TTC549 (cell line): ENCODE data around the gene AOAH.

Source experiments
- FAIRE-seq: peaks from 2 replicates; lab custom pipeline; 2012; peaks lifted over from hg19 to GRCh38; lab: Jason Lieb, UNC

Gene AOAH

GRCh38 chr7:36627836-36628235, 96.5 kb downstream of the AOAH start:
- no peak for FAIRE-seq

GRCh38 chr7:36626111-36626510, 98.2 kb downstream of the AOAH start:
- FAIRE-seq = no peak

GRCh38 chr7:36625247-36625646, 99.0 kb downstream of the AOAH start:
- no peak for FAIRE-seq

GRCh38 chr7:36623247-36623646, 101.0 kb downstream of the AOAH start:
- FAIRE-seq = no peak

- no peak for FAIRE-seq
These were observed 102.9 kb downstream of the AOAH start for GRCh38 chr7:36621396-36621795.

GRCh38 chr7:36620166-36620708, 104.1 kb downstream of the AOAH start:
- no peak for FAIRE-seq

- no peak for FAIRE-seq
These were observed 106.9 kb downstream of the AOAH start for GRCh38 chr7:36617408-36617807.

- FAIRE-seq = no peak
These were observed 108.3 kb downstream of the AOAH start for GRCh38 chr7:36615852-36616540.

- no peak for FAIRE-seq
These were observed 109.3 kb downstream of the AOAH start for GRCh38 chr7:36614959-36615358.

GRCh38 chr7:36613031-36613614, 111.2 kb downstream of the AOAH start:
- FAIRE-seq = no peak

GRCh38 chr7:36611703-36612102, 112.6 kb downstream of the AOAH start:
- no peak for FAIRE-seq

GRCh38 chr7:36607721-36608095, 116.6 kb downstream of the AOAH start:
- FAIRE-seq = no peak

- FAIRE-seq = no peak
These were observed 117.1 kb downstream of the AOAH start for GRCh38 chr7:36606976-36607720.

GRCh38 chr7:36606153-36606975, 117.9 kb downstream of the AOAH start:
- no peak for FAIRE-seq

GRCh38 chr7:36605261-36606051, 118.8 kb downstream of the AOAH start:
- no peak for FAIRE-seq

- no peak for FAIRE-seq
These were observed 119.5 kb downstream of the AOAH start for GRCh38 chr7:36604806-36605205.

GRCh38 chr7:36602934-36603887, 121.1 kb downstream of the AOAH start:
- FAIRE-seq = no peak

GRCh38 chr7:36602511-36602910, 121.8 kb downstream of the AOAH start:
- FAIRE-seq = no peak

- no peak for FAIRE-seq
These were observed 122.7 kb downstream of the AOAH start for GRCh38 chr7:36601601-36602000.

GRCh38 chr7:36600869-36601530, 123.3 kb downstream of the AOAH start:
- no peak for FAIRE-seq
